ENCODE measurements around the gene CINP.

CINP gene

GRCh38 chr14:102362545-102363181 is at the start of gene CINP, which contains the start of gene TECPR2:
Gene CINP, minus strand, starts transcription at chr14:102362890. Its CDS starts 39 bp downstream, at chr14:102362851.
Gene TECPR2, plus strand, starts transcription at chr14:102362941. Its CDS starts 13,781 bp downstream, at chr14:102376722.
- peak; percentile 89 for DNase-seq

DNA sequence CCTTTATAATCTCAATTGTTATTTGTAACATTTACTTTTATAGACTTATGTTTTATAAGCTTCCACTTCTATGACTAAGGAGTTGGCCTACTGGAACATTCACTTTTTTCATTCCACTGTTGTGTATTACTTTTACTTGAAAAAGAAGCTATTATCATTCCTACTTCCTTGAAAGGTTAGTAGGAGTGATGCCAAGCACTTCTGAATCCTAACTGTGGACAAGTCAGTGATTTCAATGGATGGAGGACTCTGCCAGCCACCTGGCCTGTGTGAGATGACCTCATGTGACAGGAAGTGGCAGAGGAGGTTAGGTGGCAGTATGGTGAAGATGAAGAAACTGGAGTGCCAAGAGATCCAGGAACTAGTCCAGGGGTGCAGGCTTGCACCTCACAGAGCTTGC is 46.0 kb upstream of the CINP start:
- DNase-seq: no peak

DNA sequence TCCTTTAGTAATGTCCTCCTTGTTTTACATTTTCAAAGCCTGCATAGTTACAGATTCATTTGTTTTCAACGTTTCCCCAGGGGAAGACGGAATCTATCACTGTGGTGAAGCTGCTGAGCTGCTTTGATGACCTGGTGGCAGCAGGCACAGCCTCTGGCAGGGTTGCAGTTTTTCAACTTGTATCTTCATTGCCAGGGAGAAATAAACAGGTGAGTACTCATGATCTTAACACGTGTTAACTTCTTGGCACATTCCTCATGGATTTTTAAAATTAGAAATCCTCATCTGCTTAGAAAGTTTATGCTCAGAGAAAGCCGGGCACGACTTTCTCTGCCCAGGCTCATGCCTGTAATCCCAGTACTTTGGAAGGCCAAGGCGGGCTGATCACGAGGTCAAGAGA is 44.6 kb upstream of the CINP start:
- no peak for DNase-seq

- no peak for DNase-seq
These were observed 40.3 kb upstream of the CINP start for GRCh38 chr14:102403028-102403427.

GRCh38 chr14:102396521-102396920 is 33.8 kb upstream of the CINP start:
- no peak for DNase-seq

GRCh38 chr14:102394717-102395375 is 32.2 kb upstream of the CINP start:
- DNase-seq: no peak

GRCh38 chr14:102392506-102392905 is 29.8 kb upstream of the CINP start:
- no peak for DNase-seq

GRCh38 chr14:102390064-102390855 is 27.6 kb upstream of the CINP start:
- DNase-seq: no peak

GRCh38 chr14:102389246-102389645 is 26.6 kb upstream of the CINP start:
- no peak for DNase-seq

DNA sequence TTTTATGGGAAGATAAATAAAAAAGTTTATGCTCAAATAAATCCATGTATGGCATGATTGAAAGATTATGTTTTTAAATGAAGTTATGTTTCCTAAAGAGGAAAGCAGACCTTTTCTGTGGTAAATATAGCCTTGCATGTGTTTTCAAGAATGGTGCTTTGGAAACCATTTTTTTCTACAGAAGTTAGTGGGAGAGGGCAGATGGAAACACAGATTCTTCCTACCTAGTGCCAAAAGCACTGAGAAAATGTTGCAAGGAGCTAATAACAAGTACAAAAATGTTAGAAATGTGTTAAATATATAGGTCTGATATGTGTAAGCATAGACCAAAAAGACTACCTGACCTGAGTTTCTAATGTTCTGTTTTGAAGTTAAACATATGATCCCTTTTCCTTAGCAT is 24.4 kb upstream of the CINP start:
- DNase-seq: no peak

DNA sequence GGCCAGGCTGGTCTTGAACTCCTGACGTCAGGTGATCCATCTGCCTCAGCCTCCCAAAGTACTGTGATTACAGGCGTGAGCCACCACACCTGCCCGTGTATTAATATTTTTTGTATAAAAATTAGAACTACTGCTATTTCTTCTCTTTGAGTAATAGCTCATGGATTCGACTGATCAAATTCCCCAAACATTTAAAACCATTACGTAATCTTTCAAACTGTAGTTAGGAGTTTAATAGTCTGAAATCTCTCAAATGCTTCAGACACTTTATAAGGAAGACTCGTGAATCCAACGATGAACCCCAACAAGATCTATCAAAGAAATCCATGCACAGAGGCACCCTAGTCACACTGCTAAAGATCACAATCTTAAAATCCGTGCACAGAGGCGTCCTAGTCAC is 16.1 kb upstream of the CINP start:
- DNase-seq: no peak

DNA sequence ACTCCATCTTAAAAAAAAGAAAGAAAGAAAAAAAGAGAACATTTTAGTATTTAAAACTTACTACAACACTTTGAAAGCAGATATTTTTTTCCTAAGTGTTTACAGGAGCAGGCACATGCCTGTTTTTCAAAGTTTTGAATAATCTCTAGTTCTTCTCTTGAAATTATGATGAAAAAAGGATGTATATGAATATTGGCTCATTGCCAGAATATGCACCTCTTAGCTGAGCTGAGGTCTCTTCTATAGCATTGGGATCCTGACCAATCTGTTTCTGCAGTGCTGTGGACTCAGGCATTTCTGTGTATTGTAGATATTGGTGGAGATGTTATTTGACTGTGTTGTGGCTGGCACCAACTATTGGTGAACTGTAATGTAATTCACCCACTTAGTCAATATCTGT is 15.0 kb upstream of the CINP start:
- DNase-seq: no peak

- no peak for DNase-seq
These were observed 12.4 kb upstream of the CINP start for GRCh38 chr14:102375119-102375518.

GRCh38 chr14:102374264-102374663 is 11.6 kb upstream of the CINP start:
- DNase-seq: no peak

DNA sequence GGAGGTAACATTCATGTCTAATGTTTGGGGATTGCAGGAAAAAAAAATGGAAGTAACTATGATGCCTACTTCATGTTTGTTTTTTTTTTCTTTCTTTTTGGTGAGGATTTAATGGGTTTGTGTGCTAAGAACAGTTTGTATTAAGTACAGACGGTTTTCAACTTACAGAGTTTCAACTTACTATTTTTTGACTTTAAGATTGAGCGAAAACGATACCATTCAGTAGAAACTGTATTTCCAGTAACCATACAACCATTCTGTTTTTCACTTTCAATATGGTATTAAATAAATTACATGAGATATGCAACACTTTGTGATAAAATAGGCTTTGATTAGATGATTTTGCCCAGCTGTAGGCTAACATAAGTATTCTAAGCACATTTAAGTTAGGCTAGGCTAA is 10.4 kb upstream of the CINP start:
- DNase-seq: no peak

DNA sequence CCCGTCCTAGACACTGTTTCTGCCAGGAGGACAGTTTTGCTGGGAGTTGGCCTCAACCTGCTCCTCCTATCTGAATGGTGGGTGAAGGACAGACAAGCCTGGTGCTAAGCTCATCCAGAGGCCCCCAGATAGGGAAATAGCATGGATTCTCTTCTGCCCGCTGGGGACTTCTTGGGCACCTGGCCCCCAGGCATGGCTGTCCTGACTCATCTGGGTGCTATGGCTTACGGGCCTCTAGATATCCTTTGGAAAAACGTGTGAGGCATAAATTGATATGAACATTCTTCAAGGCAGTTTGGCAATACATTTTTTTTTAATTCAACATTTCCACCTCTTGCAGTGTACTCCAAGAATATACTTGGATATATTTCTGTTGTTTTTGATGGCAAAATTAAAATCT is 8.7 kb upstream of the CINP start:
- no peak for DNase-seq

GRCh38 chr14:102370305-102370809 is 7.7 kb upstream of the CINP start:
- DNase-seq: no peak

DNA sequence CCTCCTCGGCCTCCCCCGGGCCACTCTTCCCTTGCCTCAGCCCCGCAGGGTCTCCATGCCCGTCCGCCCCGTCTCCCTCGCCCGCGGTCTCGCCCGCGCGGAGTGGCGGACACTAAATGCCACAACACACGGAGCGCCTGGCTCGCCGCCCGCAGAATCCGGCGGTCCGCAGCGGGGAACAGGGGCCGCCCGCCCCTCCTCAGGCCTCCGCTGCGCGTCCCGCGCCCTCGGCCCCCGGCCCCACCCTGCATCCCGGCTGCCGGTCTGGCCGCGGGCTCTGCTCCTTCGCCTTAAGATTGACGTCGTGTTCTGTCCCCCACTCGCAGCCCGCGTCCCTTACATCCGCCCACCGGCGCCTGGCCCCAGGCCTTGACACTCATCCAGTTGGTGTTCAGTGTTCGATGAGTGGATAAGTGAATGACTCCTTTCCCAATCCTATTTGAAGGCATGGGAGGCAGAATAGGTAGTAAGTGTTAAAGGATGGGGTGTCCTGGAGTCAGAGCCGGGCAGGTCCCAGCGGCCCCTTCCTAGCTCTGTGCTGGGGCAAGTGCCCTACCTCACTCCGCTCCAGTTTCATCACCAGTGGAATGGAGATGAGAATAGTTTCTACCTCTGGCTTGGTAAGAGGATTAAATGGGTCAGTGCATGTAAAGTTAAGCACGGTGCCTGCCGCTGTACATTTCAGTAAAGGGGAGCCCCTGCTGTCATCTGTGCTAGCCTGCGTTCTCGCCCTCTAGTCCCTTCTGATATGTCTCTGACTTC is 673 bp upstream of the CINP start:
- no peak for DNase-seq

GRCh38 chr14:102362084-102362483 is 606 bp downstream of the CINP start:
- no peak for DNase-seq

- no peak for DNase-seq
These were observed 2.3 kb downstream of the CINP start for GRCh38 chr14:102360388-102360787.

- no peak for DNase-seq
These were observed 3.3 kb downstream of the CINP start for GRCh38 chr14:102359341-102359740.

GRCh38 chr14:102356280-102356679 is 6.4 kb downstream of the CINP start:
- no peak for DNase-seq

DNA sequence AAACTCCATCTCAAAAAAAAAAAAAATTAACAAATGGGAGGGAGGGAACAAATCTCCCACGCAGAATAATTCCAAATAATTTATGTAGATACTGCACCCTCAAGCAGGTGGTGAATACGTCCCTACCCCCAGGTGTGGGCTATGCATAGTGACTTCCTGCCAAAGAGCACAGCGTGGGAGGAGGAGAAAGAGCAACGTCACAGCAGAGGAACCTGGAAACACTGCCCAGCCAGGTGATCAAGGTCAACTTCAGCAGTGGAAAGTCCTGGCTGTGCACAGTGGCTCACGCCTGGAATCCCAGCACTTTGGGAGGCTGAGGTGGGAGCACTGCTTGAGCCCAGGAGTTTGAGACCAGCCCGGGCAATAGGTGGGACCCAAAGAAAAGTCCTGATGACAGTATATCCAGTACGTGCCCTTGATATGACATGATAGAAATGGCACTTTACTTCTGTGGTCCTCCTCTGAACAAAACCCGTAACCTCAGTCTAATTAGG is 9.5 kb downstream of the CINP start:
- no peak for DNase-seq
